WTC11 (cell line): ENCODE results near the gene CLK1. TPM values are rescaled to one million over a fixed set of nuclear protein-coding genes. Genes with fewer than 3 reads are reported as not detected.

ENCODE experiments used
- ATF1 ChIP-seq: sonication (generic); formaldehyde crosslinking; IDR thresholded peaks from 2 replicates; pipeline ENCODE4 v1.8.1; 2023; ENCODE audit warnings: mild to moderate bottlenecking, moderate library complexity, missing genetic modification reagents
- ATF2 ChIP-seq: sonication (generic); formaldehyde crosslinking; IDR thresholded peaks from 2 replicates; pipeline ENCODE4 v1.8.1; 2022; ENCODE audit warnings: low read depth, missing genetic modification reagents, borderline replicate concordance
- E2F1 ChIP-seq: sonication (generic); formaldehyde crosslinking; IDR thresholded peaks from 2 replicates; pipeline ENCODE4 v1.8.0; 2022; ENCODE audit warnings: mild to moderate bottlenecking, missing genetic modification reagents
- ERG ChIP-seq: fragments of 250-450 bp; sonication (Bioruptor Pico); IDR thresholded peaks from 2 replicates; pipeline ENCODE4 v1.8.0; 2021; ENCODE audit warnings: mild to moderate bottlenecking
- FOXJ3 ChIP-seq: sonication (generic); formaldehyde crosslinking; IDR thresholded peaks from 2 replicates; pipeline ENCODE4 v1.9.0; 2021; ENCODE audit warnings: missing genetic modification reagents, mild to moderate bottlenecking, borderline replicate concordance
- FOXK1 ChIP-seq: sonication (generic); formaldehyde crosslinking; IDR thresholded peaks from 2 replicates; pipeline ENCODE4 v1.8.0; 2022; ENCODE audit warnings: mild to moderate bottlenecking, moderate library complexity, missing genetic modification reagents
- FOXP1 ChIP-seq: sonication (generic); formaldehyde crosslinking; IDR thresholded peaks from 2 replicates; pipeline ENCODE4 v1.8.0; 2022; ENCODE audit warnings: missing genetic modification reagents, mild to moderate bottlenecking, moderate library complexity, borderline replicate concordance
- GRHL2 ChIP-seq: fragments of 250-450 bp; sonication (Bioruptor Pico); IDR thresholded peaks from 2 replicates; pipeline ENCODE4 v1.8.0; 2022; ENCODE audit warnings: mild to moderate bottlenecking, moderate library complexity; ENCODE audit not compliant: insufficient replicate concordance, severe bottlenecking
- JUN ChIP-seq: sonication (generic); formaldehyde crosslinking; IDR thresholded peaks from 2 replicates; pipeline ENCODE4 v1.8.0; 2023; ENCODE audit warnings: mild to moderate bottlenecking, missing genetic modification reagents
- MXD4 ChIP-seq: fragments of 250-450 bp; sonication (Bioruptor Pico); IDR thresholded peaks from 2 replicates; pipeline ENCODE4 v1.8.0; 2021; ENCODE audit warnings: mild to moderate bottlenecking, moderate library complexity, borderline replicate concordance
- MYBL2 ChIP-seq: sonication (generic); formaldehyde crosslinking; IDR thresholded peaks from 2 replicates; pipeline ENCODE4 v1.8.1; 2023; ENCODE audit warnings: mild to moderate bottlenecking, moderate library complexity, missing genetic modification reagents
- NFATC4 ChIP-seq: fragments of 250-450 bp; sonication (Bioruptor Pico); IDR thresholded peaks from 2 replicates; pipeline ENCODE4 v1.9.0; 2021; ENCODE audit warnings: mild to moderate bottlenecking
- NFE2L1 ChIP-seq: sonication (generic); formaldehyde crosslinking; IDR thresholded peaks from 2 replicates; pipeline ENCODE4 v1.8.1; 2023; ENCODE audit warnings: missing genetic modification reagents
- OVOL2 ChIP-seq: fragments of 250-450 bp; sonication (Bioruptor Pico); IDR thresholded peaks from 2 replicates; pipeline ENCODE4 v1.9.0; 2021; ENCODE audit warnings: mild to moderate bottlenecking, borderline replicate concordance
- RELA ChIP-seq: sonication (generic); formaldehyde crosslinking; IDR thresholded peaks from 2 replicates; pipeline ENCODE4 v1.8.1; 2022; ENCODE audit warnings: missing genetic modification reagents, mild to moderate bottlenecking, borderline replicate concordance
- SP1 ChIP-seq: sonication (generic); formaldehyde crosslinking; conservative IDR thresholded peaks from 2 replicates; pipeline ENCODE4 v1.8.1; 2022; ENCODE audit warnings: missing genetic modification reagents
- STAT6 ChIP-seq: sonication (generic); formaldehyde crosslinking; conservative IDR thresholded peaks from 2 replicates; pipeline ENCODE4 v1.8.1; 2023; ENCODE audit warnings: mild to moderate bottlenecking, low read depth, missing genetic modification reagents, moderate library complexity
- ZBTB21 ChIP-seq: sonication (generic); formaldehyde crosslinking; IDR thresholded peaks from 2 replicates; pipeline ENCODE4 v1.8.1; 2023; ENCODE audit warnings: mild to moderate bottlenecking, missing genetic modification reagents, borderline replicate concordance
- ZNF281 ChIP-seq: sonication (generic); formaldehyde crosslinking; IDR thresholded peaks from 2 replicates; pipeline ENCODE4 v1.8.0; 2023; ENCODE audit warnings: mild to moderate bottlenecking, missing genetic modification reagents
- ZNF423 ChIP-seq: fragments of 250-450 bp; sonication (Bioruptor Pico); IDR thresholded peaks from 2 replicates; pipeline ENCODE4 v2.1.2; 2022; ENCODE audit warnings: mild to moderate bottlenecking, moderate library complexity
- ZNF532 ChIP-seq: fragments of 250-450 bp; sonication (Bioruptor Pico); IDR thresholded peaks from 2 replicates; pipeline ENCODE4 v1.9.0; 2021; ENCODE audit warnings: mild to moderate bottlenecking, borderline replicate concordance
- ZNF671 ChIP-seq: fragments of 250-450 bp; sonication (Bioruptor Pico); IDR thresholded peaks from 2 replicates; pipeline ENCODE4 v1.8.0; 2021; ENCODE audit warnings: mild to moderate bottlenecking
- ZSCAN18 ChIP-seq: fragments of 250-450 bp; sonication (Bioruptor Pico); IDR thresholded peaks from 2 replicates; pipeline ENCODE4 v2.1.2; 2022; ENCODE audit warnings: mild to moderate bottlenecking, moderate library complexity
- total RNA-seq: library from RNA; stranded (reverse); gene quantifications from 3 replicates; pipeline ENCODE4 v1.2.3, GENCODE V29; 2021

The CLK1 gene
- total RNA-seq, 1 experiment from 2014 or later = 25.5 TPM

GRCh38 chr2:200888704-200889625 is 24.5 kb upstream of the CLK1 start, which contains the start of the genes NIF3L1 and PPIL3 (continued):
- TF ChIP-seq ERG (CRISPR knock-in tag) = 0 out of 2 replicates have a peak, but pooled peaks have one; percentile 23
- TF ChIP-seq JUN (CRISPR knock-in tag) = no peak
- TF ChIP-seq ZBTB21 (CRISPR knock-in tag) = no peak
- TF ChIP-seq NFATC4 (CRISPR knock-in tag) = no peak
- no peak for TF ChIP-seq ZNF281 (CRISPR knock-in tag)
- TF ChIP-seq ZNF423 (CRISPR knock-in tag) = no peak
- peak; percentile 43; the same call in 1 of the 2 replicates for TF ChIP-seq FOXK1 (CRISPR knock-in tag)
- TF ChIP-seq OVOL2 (CRISPR knock-in tag) = no peak
- no peak for TF ChIP-seq GRHL2 (CRISPR knock-in tag)
- TF ChIP-seq NFE2L1 (CRISPR knock-in tag) = no peak; the same call in 1 of the 2 replicates
- TF ChIP-seq FOXP1 (CRISPR knock-in tag) = peak; percentile 70; the same call in 1 of the 2 replicates
- no peak for TF ChIP-seq STAT6 (CRISPR knock-in tag)
- TF ChIP-seq SP1 (CRISPR knock-in tag) = peak; percentile 80
- no peak for TF ChIP-seq RELA (CRISPR knock-in tag)
- no peak for TF ChIP-seq ZNF532 (CRISPR knock-in tag)
- peak; percentile 87; the same call in 1 of the 2 replicates for TF ChIP-seq MYBL2 (CRISPR knock-in tag)
- no peak for TF ChIP-seq MXD4 (CRISPR knock-in tag)
- TF ChIP-seq ATF2 = no peak
- TF ChIP-seq ZSCAN18 (CRISPR knock-in tag) = no peak
- 0 out of 2 replicates have a peak, but pooled peaks have one; percentile 54 for TF ChIP-seq ATF1 (CRISPR knock-in tag)
- no peak for TF ChIP-seq ZNF671 (CRISPR knock-in tag)
- no peak for TF ChIP-seq E2F1 (CRISPR knock-in tag)
- no peak for TF ChIP-seq FOXJ3 (CRISPR knock-in tag)
